NCI-H2196 treated with DMSO at 0.1 percent for 48 hours (cell line): ENCODE measurements around the gene BCL11B.
"Not testable (repeated sequence)": the region's sequence is repeated elsewhere in the genome, so short reads cannot be mapped to it uniquely, and the experiment has no call there.

Experiments
- DNase-seq: peaks from one replicate; lab custom pipeline; 2025; ENCODE audit not compliant: unreplicated experiment; lab: John Stamatoyannopoulos, UW

BCL11B gene

GRCh38 chr14:99203080-99203479 lies 68.9 kb downstream of the BCL11B start:
- no peak for DNase-seq

- no peak for DNase-seq
Observed at GRCh38 chr14:99202516-99202915, 69.5 kb downstream of the BCL11B start.

- DNase-seq: no peak
Observed at GRCh38 chr14:99201351-99202073, 70.5 kb downstream of the BCL11B start.

- DNase-seq: no peak
Observed at GRCh38 chr14:99200654-99201005, 71.4 kb downstream of the BCL11B start.

- no peak for DNase-seq
Observed at GRCh38 chr14:99199846-99200653, 71.9 kb downstream of the BCL11B start.

- no peak for DNase-seq
Observed at GRCh38 chr14:99198746-99199502, 73.1 kb downstream of the BCL11B start.

GRCh38 chr14:99196310-99196650 lies 75.7 kb downstream of the BCL11B start:
- no peak for DNase-seq

- no peak for DNase-seq
Observed at GRCh38 chr14:99195602-99196309, 76.2 kb downstream of the BCL11B start.

GRCh38 chr14:99194736-99195135 lies 77.3 kb downstream of the BCL11B start:
- DNase-seq: no peak

GRCh38 chr14:99194136-99194535 lies 77.9 kb downstream of the BCL11B start:
- DNase-seq: no peak

GRCh38 chr14:99192830-99193229 lies 79.2 kb downstream of the BCL11B start:
- DNase-seq: no peak

- DNase-seq: no peak
Observed at GRCh38 chr14:99192028-99192621, 79.9 kb downstream of the BCL11B start.

GRCh38 chr14:99191395-99192027 lies 80.5 kb downstream of the BCL11B start:
- DNase-seq: no peak

GRCh38 chr14:99190696-99191394 lies 81.2 kb downstream of the BCL11B start:
- no peak for DNase-seq

- no peak for DNase-seq
Observed at GRCh38 chr14:99189201-99189801, 82.7 kb downstream of the BCL11B start.

GRCh38 chr14:99188731-99189191 lies 83.2 kb downstream of the BCL11B start:
- DNase-seq: no peak

- no peak for DNase-seq
Observed at GRCh38 chr14:99187858-99188257, 84.1 kb downstream of the BCL11B start.

- DNase-seq: no peak
Observed at GRCh38 chr14:99186956-99187690, 84.9 kb downstream of the BCL11B start.

- DNase-seq: not testable (repeated sequence)
Observed at GRCh38 chr14:99186336-99186735, 85.7 kb downstream of the BCL11B start.
